GM12801 (cell line): ENCODE results near the gene SLA2.

Experiments
- TF ChIP-seq, protein P1 (sequence below): IDR thresholded peaks from one replicate; pipeline ENCODE4 v1.5.1; 2011; ENCODE audit warnings: control low read depth; ENCODE audit not compliant: insufficient read length; ENCODE audit errors: extremely low read depth

SLA2 gene, protein sequence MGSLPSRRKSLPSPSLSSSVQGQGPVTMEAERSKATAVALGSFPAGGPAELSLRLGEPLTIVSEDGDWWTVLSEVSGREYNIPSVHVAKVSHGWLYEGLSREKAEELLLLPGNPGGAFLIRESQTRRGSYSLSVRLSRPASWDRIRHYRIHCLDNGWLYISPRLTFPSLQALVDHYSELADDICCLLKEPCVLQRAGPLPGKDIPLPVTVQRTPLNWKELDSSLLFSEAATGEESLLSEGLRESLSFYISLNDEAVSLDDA

GRCh38 chr20:36645998-36646397, at the start of gene SLA2:
SLA2 (minus strand) TSS chr20:36646196; CDS start chr20:36641335, 4,861 bp downstream.
- TF ChIP-seq, protein P1, sequence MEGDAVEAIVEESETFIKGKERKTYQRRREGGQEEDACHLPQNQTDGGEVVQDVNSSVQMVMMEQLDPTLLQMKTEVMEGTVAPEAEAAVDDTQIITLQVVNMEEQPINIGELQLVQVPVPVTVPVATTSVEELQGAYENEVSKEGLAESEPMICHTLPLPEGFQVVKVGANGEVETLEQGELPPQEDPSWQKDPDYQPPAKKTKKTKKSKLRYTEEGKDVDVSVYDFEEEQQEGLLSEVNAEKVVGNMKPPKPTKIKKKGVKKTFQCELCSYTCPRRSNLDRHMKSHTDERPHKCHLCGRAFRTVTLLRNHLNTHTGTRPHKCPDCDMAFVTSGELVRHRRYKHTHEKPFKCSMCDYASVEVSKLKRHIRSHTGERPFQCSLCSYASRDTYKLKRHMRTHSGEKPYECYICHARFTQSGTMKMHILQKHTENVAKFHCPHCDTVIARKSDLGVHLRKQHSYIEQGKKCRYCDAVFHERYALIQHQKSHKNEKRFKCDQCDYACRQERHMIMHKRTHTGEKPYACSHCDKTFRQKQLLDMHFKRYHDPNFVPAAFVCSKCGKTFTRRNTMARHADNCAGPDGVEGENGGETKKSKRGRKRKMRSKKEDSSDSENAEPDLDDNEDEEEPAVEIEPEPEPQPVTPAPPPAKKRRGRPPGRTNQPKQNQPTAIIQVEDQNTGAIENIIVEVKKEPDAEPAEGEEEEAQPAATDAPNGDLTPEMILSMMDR, result no peak

- TF ChIP-seq, protein P1, result no peak
These were observed 42.6 kb upstream of the SLA2 start for GRCh38 chr20:36688630-36689029.

DNA sequence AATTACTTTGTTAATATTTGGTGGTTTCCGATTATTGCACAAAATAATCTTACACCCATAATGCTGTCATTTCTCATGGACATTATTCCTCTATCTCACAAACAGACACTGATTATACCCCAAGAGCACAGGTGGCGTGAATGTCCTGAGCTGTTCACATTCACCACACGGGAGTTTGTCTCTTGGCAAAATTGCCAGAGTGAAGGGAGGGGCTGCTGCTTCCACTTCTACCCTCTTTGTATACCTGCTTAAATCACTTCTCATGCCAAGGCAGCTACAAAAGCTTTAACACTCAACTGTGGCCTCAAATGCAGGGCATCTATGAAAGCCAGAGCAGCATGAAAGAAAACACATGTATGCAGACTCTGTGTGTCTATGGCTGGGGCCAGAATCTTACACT, 41.9 kb upstream of the SLA2 start:
- TF ChIP-seq, protein P1, result no peak

DNA sequence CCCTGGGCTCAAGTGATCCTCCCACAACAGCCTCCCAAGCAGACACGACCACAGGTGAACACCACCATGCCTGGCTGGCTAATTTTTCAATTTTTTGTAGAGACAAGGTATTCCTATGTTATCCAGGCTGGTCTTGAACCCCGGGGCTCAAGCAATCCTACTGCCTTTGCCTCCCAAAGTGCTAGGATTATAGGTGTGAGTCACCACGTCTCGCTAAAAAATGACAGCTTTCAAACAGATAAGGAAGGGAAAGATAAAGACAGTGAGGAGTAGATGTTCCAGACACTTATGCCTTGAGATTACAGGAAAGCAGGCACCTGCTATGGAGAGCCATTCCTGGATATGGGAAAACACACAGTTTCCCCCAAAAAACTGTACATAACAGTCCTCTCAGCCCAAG, 40.9 kb upstream of the SLA2 start:
- TF ChIP-seq, protein P1, result no peak

DNA sequence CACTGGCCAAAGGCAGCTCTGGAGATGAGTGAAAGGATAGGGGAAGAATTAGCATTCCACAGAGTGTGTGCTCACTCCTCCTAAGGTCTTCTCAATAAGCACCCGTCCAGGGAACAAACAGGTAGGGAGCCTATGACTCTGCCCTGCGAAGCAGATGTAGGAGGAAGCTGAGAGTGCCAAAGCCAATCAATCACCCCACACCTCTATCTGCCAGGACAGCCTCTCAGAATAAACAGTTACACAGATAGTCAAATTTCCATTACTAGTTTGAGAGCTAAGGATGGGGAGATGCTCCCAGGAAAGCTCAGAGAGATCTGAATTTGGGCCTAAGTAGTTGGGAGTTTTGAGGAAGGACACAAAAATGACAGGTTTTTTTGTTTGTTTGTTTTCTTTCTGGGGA, 40.5 kb upstream of the SLA2 start:
- TF ChIP-seq, protein P1, result no peak

DNA sequence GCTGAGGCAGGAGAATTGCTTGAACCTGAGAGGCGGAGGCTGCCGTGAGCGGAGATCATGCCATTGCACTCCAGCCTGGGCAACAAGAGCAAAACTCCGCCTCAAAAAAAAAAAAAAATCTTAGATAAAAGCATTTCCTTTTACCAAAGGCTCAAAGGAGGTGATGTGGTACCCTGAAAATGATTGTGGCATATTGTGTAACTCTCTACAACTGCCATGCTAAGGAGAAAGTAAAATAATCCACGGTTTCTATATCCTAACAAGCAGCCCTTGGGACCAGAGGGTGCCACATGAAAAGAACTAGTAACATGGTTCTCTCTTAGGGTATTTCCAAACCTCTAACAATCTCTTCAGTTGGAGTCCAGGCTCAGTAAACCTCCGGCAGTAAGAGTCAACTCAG, 38.8 kb upstream of the SLA2 start:
- TF ChIP-seq, protein P1, result no peak

GRCh38 chr20:36682311-36682710, 36.3 kb upstream of the SLA2 start:
- TF ChIP-seq, protein P1, result no peak

DNA sequence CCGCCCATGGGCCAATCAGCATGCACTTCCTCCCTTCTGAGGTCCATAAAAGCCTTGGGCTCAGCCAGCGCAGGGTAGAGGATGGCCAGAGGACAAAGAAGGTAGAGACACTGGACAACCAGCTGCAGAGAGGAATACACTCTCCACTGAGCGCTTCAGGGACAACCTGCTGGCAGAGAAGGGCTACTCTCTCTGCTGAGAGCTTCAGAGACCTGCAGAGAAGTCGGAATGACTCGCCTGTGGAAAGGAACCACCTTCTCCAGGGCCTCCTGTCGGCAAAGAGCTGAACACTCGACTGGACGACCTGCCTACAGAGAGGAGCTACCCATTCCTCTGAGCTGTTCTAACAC, 31.4 kb upstream of the SLA2 start:
- TF ChIP-seq, protein P1, result no peak
